HepG2 (cell line): Measurements from ENCODE around the gene CFAP61. TPM values are rescaled to one million over a fixed set of nuclear protein-coding genes. Genes with fewer than 3 reads are reported as not detected.
A peak's percentile ranks its signal among the peaks of the same experiment; 100 is the strongest.

ENCODE experiments used
- ATAC-seq: fragments of 200-7000 bp; cut with Tn5 transposase; 3 replicates; pipeline ENCODE4 v1.9.1; 2020; ENCODE audit warnings: mild to moderate bottlenecking, moderate library complexity
- BruUV-seq: library from RNA; stranded (reverse); fragments of 400-500 nt; replicated peaks from 2 replicates; lab custom pipeline; 2021; lab: Mats Ljungman, UMichigan
- CTCF ChIA-PET: fragments of 300-600 bp; formaldehyde crosslinking; extraction: SDS; loops from one replicate; lab custom pipeline; 2021; ENCODE audit warnings: low total read pairs, inconsistent platforms, low intra/inter-chr PET ratio; lab: Yijun Ruan, JAX
- POLR2A ChIA-PET: fragments of 350-600 bp; sonication (Branson Sonifier 250); formaldehyde crosslinking; loops from one replicate; lab custom pipeline; 2020; ENCODE audit warnings: antibody characterized with exemption, inconsistent platforms; lab: Yijun Ruan, JAX
- DNase-seq: peaks from one replicate; pipeline ENCODE4 v3.0.0-alpha.2; 2015; ENCODE audit warnings: low spot score
- FAIRE-seq: peaks from 3 replicates; lab custom pipeline; 2011; peaks lifted over from hg19 to GRCh38; lab: Jason Lieb, UNC
- H2AFZ ChIP-seq: one replicate; pipeline ENCODE4 v1.6.1; 2011; ENCODE audit warnings: low read length, inconsistent platforms
- H3K27ac ChIP-seq: fragments of 300-600 bp; 3 replicates; pipeline ENCODE4 v1.8.0; 2011; ENCODE audit warnings: mixed run types, mild to moderate bottlenecking, mixed read lengths, low read length, inconsistent platforms; ENCODE audit not compliant: insufficient read depth; ENCODE audit errors: extremely low read length
- H3K27me3 ChIP-seq, 2 experiments: fragments of 200-600 bp in 1 of 2; 2 replicates in 1 of 2; 3 replicates in 1 of 2; pipeline versions ENCODE4 v1.6.0 to v1.8.0; 2011; ENCODE audit warnings: low read length in 2 of 2, mild to moderate bottlenecking in 2 of 2, moderate library complexity in 2 of 2, inconsistent platforms in 1 of 2; ENCODE audit not compliant: insufficient read depth in 2 of 2, control insufficient read depth in 1 of 2
- H3K36me3 ChIP-seq, 2 experiments: fragments of 200-600 bp in 1 of 2; replicated peaks in 1 of 2; 2 replicates in 1 of 2; 3 replicates in 1 of 2; pipeline versions ENCODE4 v1.5.1 to v1.8.0; 2011; ENCODE audit warnings: low read length in 2 of 2, inconsistent platforms in 1 of 2; ENCODE audit not compliant: insufficient read depth in 2 of 2, control insufficient read depth in 1 of 2
- H3K4me1 ChIP-seq: 2 replicates; pipeline ENCODE4 v1.5.1; 2012; ENCODE audit warnings: low read length, inconsistent platforms; ENCODE audit not compliant: insufficient read depth
- H3K4me2 ChIP-seq: 2 replicates; pipeline ENCODE4 v1.6.0; 2011; ENCODE audit warnings: low read depth, low read length, inconsistent platforms
- H3K4me3 ChIP-seq, 3 experiments: fragments of 200-600 bp in 1 of 3; sonication (generic), shearing (Covaris generic) in 1 of 3; replicated peaks in 1 of 3; 2 replicates each; pipeline ENCODE4 v1.5.1; 2011 to 2016; ENCODE audit warnings: low read length in 3 of 3, inconsistent platforms in 2 of 3, low read depth in 2 of 3, mild to moderate bottlenecking in 2 of 3, control low read depth in 1 of 3, mixed read lengths in 1 of 3; ENCODE audit not compliant: insufficient read depth in 1 of 3
- H3K79me2 ChIP-seq: one replicate; pipeline ENCODE4 v1.6.1; 2011; ENCODE audit warnings: low read length, inconsistent platforms; ENCODE audit not compliant: insufficient read depth
- H3K9ac ChIP-seq: 2 replicates; pipeline ENCODE4 v1.6.0; 2011; ENCODE audit warnings: mild to moderate bottlenecking, low read depth, low read length, inconsistent platforms; ENCODE audit not compliant: insufficient read depth
- H3K9me3 ChIP-seq: 2 replicates; pipeline ENCODE4 v1.5.1; 2012; ENCODE audit warnings: mild to moderate bottlenecking, low read length
- H4K20me1 ChIP-seq: 2 replicates; pipeline ENCODE4 v1.6.0; 2011; ENCODE audit warnings: inconsistent platforms, mild to moderate bottlenecking, low read length, moderate library complexity; ENCODE audit not compliant: insufficient read depth
- CBX2 ChIP-seq, 2 experiments: fragments of 200-600 bp in 1 of 2; sonication (generic); formaldehyde crosslinking in 1 of 2; IDR thresholded peaks; 2 replicates each; pipeline versions ENCODE4 v1.7.0 to v1.8.1; 2018 to 2022; ENCODE audit warnings: low read depth in 2 of 2, low read length in 1 of 2, mild to moderate bottlenecking in 1 of 2, missing genetic modification reagents in 1 of 2
- HOXD1 ChIP-seq: sonication (generic); formaldehyde crosslinking; IDR thresholded peaks from 2 replicates; pipeline ENCODE4 v1.5.0; 2020; ENCODE audit warnings: missing genetic modification reagents
- MED1 ChIP-seq: sonication (generic); formaldehyde crosslinking; IDR thresholded peaks from 2 replicates; pipeline ENCODE4 v1.4.0; 2020; ENCODE audit warnings: missing genetic modification reagents
- MIXL1 ChIP-seq: IDR thresholded peaks from 2 replicates; pipeline ENCODE4 v1.6.1; 2016
- STAG1 ChIP-seq: sonication (generic); formaldehyde crosslinking; IDR thresholded peaks from 2 replicates; pipeline ENCODE4 v1.4.0; 2020; ENCODE audit warnings: missing genetic modification reagents
- SYNCRIP ChIP-seq: fragments of 200-400 bp; formaldehyde crosslinking; IDR thresholded peaks from 2 replicates; pipeline ENCODE4 v1.6.1; 2018; ENCODE audit warnings: mild to moderate bottlenecking, low read depth, low read length; ENCODE audit not compliant: insufficient read depth
- U2AF1 ChIP-seq: fragments of 200-400 bp; formaldehyde crosslinking; optimal IDR thresholded peaks from 2 replicates; pipeline ENCODE3; 2017; ENCODE audit warnings: mild to moderate bottlenecking, low read depth, low read length
- ZNF432 ChIP-seq: sonication (generic); formaldehyde crosslinking; IDR thresholded peaks from 2 replicates; pipeline ENCODE4 v1.5.0; 2020; ENCODE audit warnings: missing genetic modification reagents, mild to moderate bottlenecking, borderline replicate concordance
- WGBS: methylation state at CpG from one replicate; pipeline ENCODE4 v1.1.6; 2017; ENCODE audit warnings: low lambda C conversion rate; 5-methylcytosine and 5-hydroxymethylcytosine counted together
- in situ Hi-C: cut with HindIII; loops from 2 replicates; pipeline ENCODE4 v1.10.0; 2017; ENCODE audit warnings: low pct_unique_long_range_greater_than_20kb; ENCODE audit not compliant: extremely low pct_ligation_motif_present
- intact Hi-C: fragments of 100-400 bp; cut with micrococcal nuclease; formaldehyde crosslinking; loops from one replicate; pipeline ENCODE4 v1.10.0; 2022; ENCODE audit not compliant: unreplicated experiment
- polyA plus RNA-seq, 8 experiments: library from polyadenylated mRNA; depleted of rRNA in 3 of 8; stranded (reverse) in 7 of 8; unstranded in 1 of 8; fragments of >200 nt; fragmentation: Illumina TruSeq in 4 of 8; extraction: Trizol in 4 of 8; gene quantifications; 2 replicates each; pipeline versions ENCODE4 v1.2.1 to v1.2.3, GENCODE V29; 2011 to 2016; ENCODE audit warnings: low read depth in 4 of 8, missing spikeins in 1 of 8, mixed read lengths in 1 of 8; ENCODE audit not compliant: insufficient read depth in 1 of 8
- total RNA-seq, 5 experiments: library from RNA; depleted of rRNA; stranded (reverse); fragments of >200 nt; fragmentation: Illumina TruSeq; extraction: Trizol; gene quantifications; 2 replicates each; pipeline ENCODE4 v1.2.3, GENCODE V29; 2016; ENCODE audit warnings: low read depth in 1 of 5
- TF ChIP-seq, protein P1 (sequence below): sonication (generic); formaldehyde crosslinking; IDR thresholded peaks from 2 replicates; pipeline ENCODE4 v1.4.0; 2020; ENCODE audit warnings: missing genetic modification reagents
- TF ChIP-seq, protein P2 (sequence below): sonication (generic); formaldehyde crosslinking; IDR thresholded peaks from 2 replicates; pipeline ENCODE4 v1.4.0; 2020; ENCODE audit warnings: missing genetic modification reagents
- TF ChIP-seq, protein P3 (sequence below): sonication (generic); formaldehyde crosslinking; conservative IDR thresholded peaks from 2 replicates; pipeline ENCODE4 v1.8.0; 2022; ENCODE audit warnings: low read depth, missing genetic modification reagents
- TF ChIP-seq, protein P4 (sequence below): sonication (generic); formaldehyde crosslinking; IDR thresholded peaks from 2 replicates; pipeline ENCODE4 v1.4.0; 2020; ENCODE audit warnings: missing genetic modification reagents

Gene CFAP61
- total and polyA plus RNA-seq, 2 of the 13 experiments (the other 11 are each of a cell fraction or from before 2014, with no cell fraction given) = 0.27 TPM; not detected in 1

DNA sequence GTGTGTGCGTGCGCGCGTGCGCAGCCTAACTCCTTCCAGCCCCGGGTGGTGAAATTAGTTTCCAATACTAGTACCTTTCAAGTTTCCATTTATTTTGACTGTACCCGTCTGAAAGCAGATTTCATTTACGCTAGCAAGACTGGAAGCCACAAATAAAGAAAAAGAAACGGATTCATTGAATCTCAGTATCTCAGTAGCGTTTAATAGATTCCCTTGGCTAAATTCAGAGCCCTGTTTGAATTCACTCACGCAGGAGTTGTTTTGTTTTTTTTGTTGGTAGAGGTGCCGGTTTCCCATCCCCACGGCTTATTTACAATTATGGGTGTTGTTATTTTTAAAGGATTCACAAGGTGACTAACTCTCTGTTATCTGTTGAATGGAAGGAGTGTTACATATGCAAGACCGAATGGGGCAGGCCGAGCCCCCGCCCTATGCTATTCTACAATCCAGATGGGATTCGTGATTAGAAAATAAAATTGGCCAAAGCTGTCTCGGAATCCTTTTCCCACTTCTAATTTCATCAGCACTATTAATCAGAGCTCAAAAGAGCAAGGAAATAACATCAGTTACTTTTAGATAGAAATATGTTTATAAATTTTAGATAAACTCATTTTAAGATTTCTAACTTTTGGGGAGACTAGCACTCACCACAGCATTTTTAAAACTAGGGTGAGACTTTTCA lies 313.3 kb downstream of the CFAP61 start:
- POLR2A ChIA-PET = no interaction called here
- in situ Hi-C loops = no loop called here

More for the DNA sequence above, 313.3 kb downstream of the CFAP61 start:
- no peak overlapping the region for H3K4me3 ChIP-seq
- no peaks in the 10 kb centered on the region; the same call in 1 of the 2 replicates for H4K20me1 ChIP-seq
- H2AFZ ChIP-seq = no peak overlapping the region
- ATAC-seq = no peak
- no peak overlapping the region for H3K4me2 ChIP-seq
- no peak overlapping the region for H3K27ac ChIP-seq
- TF ChIP-seq, protein P1, sequence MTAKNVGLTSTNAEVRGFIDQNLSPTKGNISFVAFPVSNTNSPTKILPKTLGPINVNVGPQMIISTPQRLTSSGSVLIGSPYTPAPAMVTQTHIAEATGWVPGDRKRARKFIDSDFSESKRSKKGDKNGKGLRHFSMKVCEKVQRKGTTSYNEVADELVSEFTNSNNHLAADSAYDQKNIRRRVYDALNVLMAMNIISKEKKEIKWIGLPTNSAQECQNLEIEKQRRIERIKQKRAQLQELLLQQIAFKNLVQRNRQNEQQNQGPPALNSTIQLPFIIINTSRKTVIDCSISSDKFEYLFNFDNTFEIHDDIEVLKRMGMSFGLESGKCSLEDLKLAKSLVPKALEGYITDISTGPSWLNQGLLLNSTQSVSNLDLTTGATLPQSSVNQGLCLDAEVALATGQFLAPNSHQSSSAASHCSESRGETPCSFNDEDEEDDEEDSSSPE (CRISPR knock-in tag) = no peak
- TF ChIP-seq, protein P2, sequence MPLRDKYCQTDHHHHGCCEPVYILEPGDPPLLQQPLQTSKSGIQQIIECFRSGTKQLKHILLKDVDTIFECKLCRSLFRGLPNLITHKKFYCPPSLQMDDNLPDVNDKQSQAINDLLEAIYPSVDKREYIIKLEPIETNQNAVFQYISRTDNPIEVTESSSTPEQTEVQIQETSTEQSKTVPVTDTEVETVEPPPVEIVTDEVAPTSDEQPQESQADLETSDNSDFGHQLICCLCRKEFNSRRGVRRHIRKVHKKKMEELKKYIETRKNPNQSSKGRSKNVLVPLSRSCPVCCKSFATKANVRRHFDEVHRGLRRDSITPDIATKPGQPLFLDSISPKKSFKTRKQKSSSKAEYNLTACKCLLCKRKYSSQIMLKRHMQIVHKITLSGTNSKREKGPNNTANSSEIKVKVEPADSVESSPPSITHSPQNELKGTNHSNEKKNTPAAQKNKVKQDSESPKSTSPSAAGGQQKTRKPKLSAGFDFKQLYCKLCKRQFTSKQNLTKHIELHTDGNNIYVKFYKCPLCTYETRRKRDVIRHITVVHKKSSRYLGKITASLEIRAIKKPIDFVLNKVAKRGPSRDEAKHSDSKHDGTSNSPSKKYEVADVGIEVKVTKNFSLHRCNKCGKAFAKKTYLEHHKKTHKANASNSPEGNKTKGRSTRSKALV = 0 out of 2 replicates have a peak, but pooled peaks have one; percentile 6
- TF ChIP-seq ZNF432 (CRISPR knock-in tag) = no peak
- TF ChIP-seq CBX2 (IDR thresholded peaks at IDR 0.05; ENCODE audit: low read depth, low read length) = peak; percentile 65; the same call in 1 of the 2 replicates
- TF ChIP-seq CBX2 (CRISPR knock-in tag; IDR thresholded peaks at IDR 0.05; ENCODE audit: low read depth) = no peak
- TF ChIP-seq, protein P3, sequence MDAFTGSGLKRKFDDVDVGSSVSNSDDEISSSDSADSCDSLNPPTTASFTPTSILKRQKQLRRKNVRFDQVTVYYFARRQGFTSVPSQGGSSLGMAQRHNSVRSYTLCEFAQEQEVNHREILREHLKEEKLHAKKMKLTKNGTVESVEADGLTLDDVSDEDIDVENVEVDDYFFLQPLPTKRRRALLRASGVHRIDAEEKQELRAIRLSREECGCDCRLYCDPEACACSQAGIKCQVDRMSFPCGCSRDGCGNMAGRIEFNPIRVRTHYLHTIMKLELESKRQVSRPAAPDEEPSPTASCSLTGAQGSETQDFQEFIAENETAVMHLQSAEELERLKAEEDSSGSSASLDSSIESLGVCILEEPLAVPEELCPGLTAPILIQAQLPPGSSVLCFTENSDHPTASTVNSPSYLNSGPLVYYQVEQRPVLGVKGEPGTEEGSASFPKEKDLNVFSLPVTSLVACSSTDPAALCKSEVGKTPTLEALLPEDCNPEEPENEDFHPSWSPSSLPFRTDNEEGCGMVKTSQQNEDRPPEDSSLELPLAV (CRISPR knock-in tag) = no peak
- TF ChIP-seq U2AF1 = no peak
- TF ChIP-seq MED1 (CRISPR knock-in tag) = no peak
- TF ChIP-seq SYNCRIP = no peak
- no peak for TF ChIP-seq MIXL1 (CRISPR knock-in tag)
- TF ChIP-seq, protein P4, sequence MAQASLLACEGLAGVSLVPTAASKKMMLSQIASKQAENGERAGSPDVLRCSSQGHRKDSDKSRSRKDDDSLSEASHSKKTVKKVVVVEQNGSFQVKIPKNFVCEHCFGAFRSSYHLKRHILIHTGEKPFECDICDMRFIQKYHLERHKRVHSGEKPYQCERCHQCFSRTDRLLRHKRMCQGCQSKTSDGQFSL (CRISPR knock-in tag) = no peak
- TF ChIP-seq STAG1 = no peak
- no peak for TF ChIP-seq HOXD1 (CRISPR knock-in tag)
- TF ChIP-seq, all 625 proteins: peak for 2
- H3K9ac ChIP-seq = no peak overlapping the region
- no peak for DNase-seq
- 43% methylated on average over 18 of the region's 18 CpGs for WGBS
- H3K79me2 ChIP-seq = no peaks in the 10 kb centered on the region
- CTCF ChIA-PET = no interaction called here
- H3K36me3 ChIP-seq = no peaks in the 10 kb centered on the region
- FAIRE-seq = no peak
- no peaks in the 10 kb centered on the region for H3K9me3 ChIP-seq
- intact Hi-C loops = no loop called here
- no TSS peak for BruUV-seq
- H3K27me3 ChIP-seq = peaks cover 26 to 84% of the 10 kb centered on the region in 2 experiments
- peaks cover 31% of the 10 kb centered on the region; the same call in 1 of the 2 replicates for H3K4me1 ChIP-seq
